HG03460 (cell line): Measurements from ENCODE around the gene RAB11FIP5.

Source experiments
- ATAC-seq: cut with Tn5 transposase; IDR thresholded peaks from one replicate; pipeline ENCODE4 v1.9.1; 2021; ENCODE audit not compliant: unreplicated experiment

Gene RAB11FIP5

DNA sequence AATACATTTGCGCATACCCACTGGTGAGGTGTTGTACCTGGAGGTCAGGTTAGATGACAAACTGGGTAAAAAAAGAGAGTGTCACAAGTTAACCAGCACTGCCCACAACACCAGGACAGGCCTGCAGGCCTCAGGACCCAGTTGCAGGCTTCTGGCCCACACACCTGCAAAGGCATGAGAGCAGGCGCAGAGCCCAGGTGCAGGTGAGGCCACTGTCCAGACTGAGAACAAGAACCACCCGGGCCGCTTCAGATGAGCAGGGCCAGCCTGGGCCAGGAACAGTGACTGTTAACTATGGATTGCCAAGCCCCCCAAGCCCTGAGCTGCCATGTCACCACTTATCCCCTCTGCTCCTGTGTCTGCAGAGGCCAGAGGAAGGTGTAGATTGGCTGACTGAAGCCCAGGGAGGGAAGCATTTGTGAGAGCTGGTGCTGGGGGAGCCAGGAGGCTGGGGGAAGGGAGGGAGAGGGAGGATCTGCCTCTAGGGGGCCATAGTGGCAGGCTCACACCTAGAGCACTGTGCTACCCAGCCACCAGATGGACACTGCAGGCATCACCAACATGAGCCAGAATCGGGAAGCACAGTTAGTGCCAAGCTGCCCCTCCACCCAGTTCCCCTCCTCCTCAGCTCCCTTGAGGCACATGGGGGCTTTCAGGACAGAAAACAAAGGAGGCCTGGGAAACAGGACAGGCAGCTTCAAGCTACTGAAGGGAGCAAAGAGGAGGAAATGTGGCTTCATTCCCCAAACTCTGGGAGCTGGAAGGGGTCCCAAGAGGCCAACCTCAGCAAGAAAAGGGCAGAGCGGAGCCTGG lies 76.6 kb downstream of the RAB11FIP5 start:
- ATAC-seq = no peak

DNA sequence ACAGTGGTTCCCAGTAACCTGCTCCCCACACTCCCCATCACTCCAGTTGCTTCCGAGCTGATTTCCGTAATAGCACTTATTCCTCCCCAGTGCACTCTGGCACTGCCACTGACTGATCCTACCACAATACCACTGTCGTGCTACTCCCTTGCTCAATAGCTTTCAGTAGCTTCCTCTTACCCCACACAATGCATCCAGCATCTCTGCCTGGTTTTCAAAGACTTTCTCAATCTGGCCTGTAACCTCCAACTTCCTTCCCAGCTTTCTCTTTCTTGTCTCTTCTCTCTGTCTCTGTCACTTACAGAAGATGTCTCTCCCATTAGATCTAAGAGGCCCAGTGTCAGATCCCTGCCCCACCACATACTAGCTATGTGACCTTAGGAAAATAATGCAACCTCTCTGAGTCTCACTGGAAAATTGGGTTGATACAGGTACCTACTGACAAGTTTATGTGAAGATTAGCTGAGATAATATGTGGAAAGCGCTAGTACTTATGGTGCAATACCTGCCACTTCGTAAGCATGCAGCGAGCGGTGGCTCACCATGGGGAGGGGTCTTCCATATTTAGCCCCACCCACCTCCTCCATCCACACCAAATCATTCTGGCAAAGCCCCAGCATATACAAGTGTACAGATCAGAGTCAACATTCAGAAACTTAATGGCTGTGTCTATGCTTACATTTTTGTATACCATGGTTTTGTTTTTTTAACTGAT lies 77.9 kb downstream of the RAB11FIP5 start:
- no peak for ATAC-seq

DNA sequence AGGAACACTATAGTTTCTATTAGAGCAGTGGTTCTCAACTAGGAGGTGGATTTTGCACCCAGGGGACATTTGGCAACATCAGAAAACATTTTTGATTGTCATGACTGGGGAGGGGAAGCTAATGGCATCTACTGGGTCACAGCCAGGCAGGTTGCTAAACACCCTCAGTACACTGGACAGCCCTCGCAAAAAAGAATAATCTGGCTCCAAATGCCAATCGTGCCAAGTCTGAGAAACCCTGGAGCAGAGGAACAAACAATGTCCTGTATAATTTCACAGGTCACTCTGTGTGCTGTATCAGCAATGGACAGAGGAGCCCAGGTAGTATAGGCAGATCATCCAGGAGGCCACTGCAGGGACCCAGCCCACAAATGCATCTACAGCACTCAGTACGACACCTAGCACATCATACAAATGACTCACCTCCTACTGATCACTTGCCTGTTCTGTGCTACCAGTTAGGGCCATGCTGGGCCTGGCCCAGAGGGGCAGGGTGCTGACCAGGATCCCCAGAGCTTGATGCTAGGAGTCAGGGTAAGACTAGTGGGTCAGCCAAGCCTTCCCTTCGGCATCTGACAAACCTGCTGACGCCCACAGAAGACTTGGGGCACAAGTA lies 78.9 kb downstream of the RAB11FIP5 start:
- no peak for ATAC-seq

DNA sequence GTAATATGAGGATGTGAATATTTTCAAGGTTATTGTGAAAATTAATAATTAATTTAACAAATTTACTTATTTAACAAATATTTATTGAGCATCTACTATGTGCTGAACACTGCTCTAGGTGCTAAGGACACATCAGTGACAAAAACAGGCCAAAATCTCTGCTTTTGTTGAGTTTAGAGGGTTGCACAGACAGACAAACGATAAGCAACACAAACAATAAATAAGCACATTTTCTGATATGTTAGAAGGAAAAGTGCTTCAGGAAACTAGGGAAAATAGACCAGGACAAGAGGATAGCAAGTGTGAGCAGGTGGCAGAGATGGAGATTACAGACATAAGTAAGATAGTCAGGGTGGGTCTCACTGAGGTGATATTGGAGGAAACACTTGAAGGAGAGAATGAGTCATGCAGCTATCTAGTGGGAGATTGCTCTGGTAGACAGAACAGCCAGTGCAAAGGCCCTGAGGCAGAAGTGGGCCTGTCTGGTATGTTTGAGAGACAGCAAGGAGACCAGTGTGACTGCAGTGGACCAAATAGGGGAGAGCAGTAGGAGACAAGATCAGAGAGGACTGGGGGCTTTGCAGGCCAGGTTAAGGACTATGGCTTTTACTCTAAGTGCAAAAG lies 79.5 kb downstream of the RAB11FIP5 start:
- ATAC-seq = no peak

DNA sequence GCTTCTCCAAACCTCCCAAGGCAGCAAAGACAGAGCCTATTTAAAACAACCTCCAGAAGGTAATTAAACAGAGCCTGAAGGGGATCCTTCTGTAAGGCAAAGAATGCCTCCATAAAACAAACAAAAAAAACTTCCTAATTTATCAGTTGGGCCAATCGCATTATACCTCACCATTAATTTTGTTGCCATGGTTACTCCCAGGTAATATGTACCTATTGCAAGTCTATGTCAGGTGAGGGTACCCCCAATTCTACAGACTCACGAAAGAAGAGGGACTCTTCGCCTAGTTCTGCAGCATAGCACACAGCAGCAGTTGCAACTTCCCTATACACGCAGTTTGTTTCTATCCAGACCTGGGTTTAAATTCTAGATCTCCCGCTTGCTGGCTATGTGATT lies 80.0 kb downstream of the RAB11FIP5 start:
- no peak for ATAC-seq

DNA sequence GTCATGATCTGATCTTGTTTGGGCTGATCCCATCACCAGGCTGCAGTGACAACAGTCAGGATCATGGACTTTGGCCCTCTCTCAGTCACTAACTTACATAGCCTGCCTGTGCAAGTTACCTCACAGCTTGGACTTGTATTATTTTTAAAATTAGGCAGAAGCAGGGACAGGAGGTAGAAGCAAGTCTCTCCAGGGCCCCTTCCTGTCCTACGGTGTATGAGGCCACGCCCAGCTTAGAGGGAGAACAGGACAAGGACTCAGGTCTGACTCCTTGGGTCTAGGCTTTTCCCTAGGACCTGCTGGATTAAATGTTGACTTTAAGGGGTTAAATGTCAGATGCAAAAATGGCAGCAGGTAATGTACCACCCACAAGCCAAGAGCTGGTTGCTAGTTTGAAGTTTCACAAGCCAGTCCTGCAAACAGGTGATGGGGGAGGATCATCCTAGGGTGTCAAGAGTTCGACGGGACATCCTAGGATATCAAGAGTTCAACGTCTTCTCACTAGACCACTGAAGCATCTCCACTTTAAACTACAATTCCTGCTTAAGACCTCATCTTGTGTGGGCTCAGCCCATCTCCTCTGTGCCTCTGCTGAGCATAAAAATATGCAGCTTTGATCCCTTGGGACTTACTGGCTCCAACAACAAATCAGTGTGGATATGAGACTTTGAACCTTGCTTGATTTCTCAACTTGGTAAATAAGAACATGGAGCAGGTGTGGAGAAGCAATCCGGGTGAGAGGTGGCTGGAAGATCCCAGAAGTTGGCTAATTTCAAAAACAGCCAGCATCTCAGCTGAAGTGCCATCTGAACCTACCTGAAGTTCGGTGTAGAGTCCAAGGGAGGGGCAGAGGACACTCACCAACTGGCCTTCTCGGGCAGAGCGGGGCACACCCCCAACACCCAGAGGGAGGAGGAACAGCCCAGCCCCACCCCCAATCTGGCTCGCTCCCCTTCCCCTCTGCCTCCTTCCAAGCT lies 80.7 kb downstream of the RAB11FIP5 start:
- ATAC-seq = no peak

DNA sequence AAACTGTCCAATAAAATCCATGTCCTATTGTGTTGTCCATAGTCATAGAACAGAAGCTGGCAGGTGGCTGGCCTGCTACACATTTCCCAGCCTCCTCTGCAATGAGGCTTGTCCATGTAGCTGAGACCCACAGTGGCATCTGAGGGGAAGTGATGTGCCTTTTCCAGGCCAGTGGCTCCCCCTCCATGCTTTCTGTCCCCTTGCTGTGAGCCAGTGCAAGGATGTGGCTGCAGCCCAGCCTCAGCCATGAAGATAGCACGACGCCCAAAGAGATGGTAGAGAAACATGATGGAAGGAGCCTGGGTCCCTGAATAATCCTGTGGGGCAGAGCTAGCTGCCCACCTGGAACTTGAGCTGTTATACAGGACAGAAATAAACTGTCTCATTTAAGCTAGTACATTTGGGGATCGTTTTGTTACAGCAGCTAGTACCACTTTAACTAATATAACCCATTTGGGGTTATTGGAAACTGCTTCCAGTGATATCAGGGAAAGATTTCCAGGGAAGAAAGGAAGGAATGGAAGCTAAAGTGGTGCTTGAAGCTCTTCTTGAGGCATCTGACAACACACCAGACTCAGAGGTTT lies 81.6 kb downstream of the RAB11FIP5 start:
- ATAC-seq = no peak

DNA sequence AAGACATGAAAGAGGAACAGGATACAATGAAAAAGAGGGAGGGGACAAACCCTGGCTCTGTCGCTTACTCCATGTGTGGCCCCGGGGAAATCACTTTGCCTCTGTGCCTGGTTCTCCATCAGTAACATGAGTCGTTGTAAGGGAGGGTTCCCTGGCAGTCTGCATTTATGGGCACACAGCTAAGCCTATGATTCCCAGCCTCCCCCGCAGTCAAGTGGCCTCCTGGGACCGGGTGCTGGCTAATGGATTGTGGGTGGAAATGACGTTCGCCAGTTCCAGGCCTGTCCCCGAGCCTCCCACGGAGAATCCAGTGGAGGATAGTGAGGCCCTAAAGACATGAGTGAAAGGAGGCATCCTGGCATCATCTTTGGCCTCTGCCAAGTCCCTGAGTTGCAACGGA lies 83.9 kb downstream of the RAB11FIP5 start:
- ATAC-seq = no peak

DNA sequence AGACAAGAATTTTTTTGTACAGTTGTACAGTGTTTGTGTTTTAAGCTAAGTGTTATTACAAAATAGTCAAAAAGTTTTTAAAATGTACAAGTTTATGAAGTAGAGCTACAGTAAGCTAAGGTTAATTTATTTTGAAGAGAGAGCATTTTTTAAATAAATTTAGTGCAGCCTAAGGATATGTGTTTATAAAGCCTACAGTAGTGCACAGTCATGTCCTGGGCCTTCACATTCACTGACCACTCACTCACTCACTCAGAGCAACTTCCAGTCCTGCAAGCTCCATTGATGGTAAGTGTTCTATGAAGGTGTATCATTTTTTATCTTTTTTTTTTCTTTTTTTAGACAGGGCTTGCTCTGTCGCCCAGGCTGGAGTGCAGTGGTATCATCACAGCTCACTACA lies 85.4 kb downstream of the RAB11FIP5 start:
- ATAC-seq = no peak

DNA sequence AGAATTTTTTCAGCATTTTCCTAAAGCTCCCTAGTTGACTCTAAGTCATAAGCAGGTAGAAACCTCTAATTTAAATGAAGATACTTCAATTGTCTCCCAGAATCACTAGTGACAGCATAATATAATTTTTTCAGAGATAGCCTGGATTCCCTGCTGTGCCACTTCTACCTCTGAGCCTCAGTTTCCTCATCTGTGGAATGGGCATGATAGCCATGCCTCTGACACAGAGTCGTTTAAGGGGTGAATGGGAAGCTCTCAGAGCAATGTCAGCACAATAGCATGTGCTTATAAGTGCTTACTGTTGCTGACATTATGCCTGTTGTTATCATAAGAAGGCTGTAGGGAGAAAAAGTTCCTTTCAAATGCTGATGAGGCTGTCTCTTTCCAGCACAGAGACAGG lies 89.3 kb downstream of the RAB11FIP5 start:
- no peak for ATAC-seq
